Measurements from ENCODE around the gene IMMP2L.

GRCh38 chr7:111390000-111390399, 172.3 kb downstream of the IMMP2L start:
- TF ChIP-seq POLR2A (IDR thresholded peaks at IDR 0.05): no peak
- TF ChIP-seq CTCF (IDR thresholded peaks at IDR 0.05): no peak

Data from body of pancreas (tissue), 4 donors.